A549 (cell line): Measurements from ENCODE around the gene KCTD15. TPM values are rescaled to one million over a fixed set of nuclear protein-coding genes. Genes with fewer than 3 reads are reported as not detected.

Source experiments
- ATAC-seq, 2 experiments: fragments of 200-7000 bp in 1 of 2; fragments of >200 bp in 1 of 2; cut with Nextera tagmentation in 1 of 2; cut with Tn5 transposase in 1 of 2; 3 replicates each; pipeline versions ENCODE4 v1.8.0 to v1.9.1; 2018 to 2020; ENCODE audit warnings: mild to moderate bottlenecking in 1 of 2, moderate library complexity in 1 of 2
- CTCF ChIA-PET: fragments of 300-600 bp; sonication (Branson Sonifier 250); formaldehyde crosslinking; extraction: SDS; loops from one replicate; lab custom pipeline; 2021; ENCODE audit warnings: antibody characterized with exemption, inconsistent platforms; lab: Yijun Ruan, JAX
- POLR2A ChIA-PET: fragments of 350-600 bp; formaldehyde crosslinking; extraction: SDS; loops from one replicate; lab custom pipeline; 2021; ENCODE audit warnings: antibody characterized with exemption, inconsistent platforms; lab: Yijun Ruan, JAX
- DNase-seq, 2 experiments: peaks; one replicate each; pipeline versions ENCODE4 v3.0.0 to v3.0.0-alpha.2; 2011 to 2016; ENCODE audit warnings: low read depth in 1 of 2, low spot score in 1 of 2
- FAIRE-seq: peaks from 2 replicates; lab custom pipeline; 2011; peaks lifted over from hg19 to GRCh38; lab: Jason Lieb, UNC
- H3K27ac ChIP-seq, 2 experiments: fragments of >200 bp; sonication (Bioruptor Twin); formaldehyde crosslinking; 3 replicates each; pipeline ENCODE4 v1.5.1; 2016 to 2017
- H3K4me1 ChIP-seq: fragments of >200 bp; sonication (Bioruptor Twin); formaldehyde crosslinking; 3 replicates; pipeline ENCODE4 v1.6.1; 2016
- H3K4me2 ChIP-seq: fragments of >200 bp; sonication (Bioruptor Twin); formaldehyde crosslinking; 3 replicates; pipeline ENCODE4 v1.6.1; 2016
- H3K4me3 ChIP-seq: fragments of >200 bp; sonication (Bioruptor Twin); formaldehyde crosslinking; 3 replicates; pipeline ENCODE4 v1.5.1; 2016
- H3K9me3 ChIP-seq: fragments of >200 bp; sonication (Bioruptor Twin); formaldehyde crosslinking; 3 replicates; pipeline ENCODE4 v1.6.1; 2016
- BHLHE40 ChIP-seq: IDR thresholded peaks from 2 replicates; pipeline ENCODE4 v1.6.1; 2012; ENCODE audit warnings: low read depth, low read length, inconsistent platforms
- CBX2 ChIP-seq: fragments of 200-600 bp; sonication (generic); IDR thresholded peaks from 2 replicates; pipeline ENCODE4 v1.6.1; 2016; ENCODE audit warnings: low read depth, mild to moderate bottlenecking, borderline replicate concordance
- CBX8 ChIP-seq: fragments of 200-600 bp; sonication (generic); IDR thresholded peaks from 2 replicates; pipeline ENCODE4 v1.6.1; 2016
- ESRRA ChIP-seq: fragments of 150-350 bp; IDR thresholded peaks from 2 replicates; pipeline ENCODE4 v1.6.1; 2014; ENCODE audit warnings: mild to moderate bottlenecking, low read length, borderline replicate concordance
- HOXB5 ChIP-seq: fragments of 250-450 bp; sonication (Bioruptor Pico); IDR thresholded peaks from 2 replicates; pipeline ENCODE4 v1.5.0; 2020; ENCODE audit warnings: mild to moderate bottlenecking, moderate library complexity
- JUN ChIP-seq, 2 experiments: fragments of >200 bp; sonication (Bioruptor Twin); formaldehyde crosslinking; IDR thresholded peaks; 2 replicates in 1 of 2; 3 replicates in 1 of 2; pipeline ENCODE4 v1.6.1; 2016 to 2017
- JUNB ChIP-seq: fragments of >200 bp; sonication (Bioruptor Twin); formaldehyde crosslinking; IDR thresholded peaks from 2 replicates; pipeline ENCODE4 v1.6.1; 2016
- MAFK ChIP-seq: fragments of 450-650 bp; IDR thresholded peaks from 2 replicates; pipeline ENCODE4 v1.6.1; 2014; ENCODE audit not compliant: partially characterized antibody
- POLR2AphosphoS2 ChIP-seq: conservative IDR thresholded peaks from 2 replicates; pipeline ENCODE4 v1.6.1; 2012; ENCODE audit warnings: low read length, improper control_type of control experiment, inconsistent platforms
- WGBS: methylation state at CpG from one replicate; pipeline ENCODE4 v1.1.6; 2017; ENCODE audit errors: missing lambda C conversion rate; 5-methylcytosine and 5-hydroxymethylcytosine counted together
- polyA plus RNA-seq, 4 experiments: library from polyadenylated mRNA; depleted of rRNA in 3 of 4; stranded (reverse); fragments of >200 nt; fragmentation: RNase III in 1 of 4; extraction: RNeasy Plus Mini Kit Qiagen cat#74134 plus additional on column Dnase treatment in 1 of 4; gene quantifications; 2 replicates in 3 of 4; 3 replicates in 1 of 4; pipeline ENCODE4 v1.2.3, GENCODE V29; 2011 to 2017
- TF ChIP-seq, protein P1 (sequence below): fragments of 250-450 bp; sonication (Bioruptor Pico); IDR thresholded peaks from 2 replicates; pipeline ENCODE4 v1.5.0; 2020; ENCODE audit warnings: low read depth, mild to moderate bottlenecking, moderate library complexity
- TF ChIP-seq, protein P2 (sequence below): IDR thresholded peaks from 2 replicates; pipeline ENCODE4 v1.6.1; 2012
- TF ChIP-seq, protein P3 (sequence below): IDR thresholded peaks from 2 replicates; pipeline ENCODE4 v1.6.1; 2012; ENCODE audit warnings: low read depth, borderline replicate concordance
- TF ChIP-seq, protein P4 (sequence below): fragments of 200-600 bp; sonication (generic); IDR thresholded peaks from 2 replicates; pipeline ENCODE4 v1.6.1; 2016; ENCODE audit warnings: antibody characterized with exemption, mild to moderate bottlenecking, moderate library complexity

The KCTD15 gene
- polyA plus RNA-seq, 2 of the 4 experiments (the other 2 are of a cell fraction), result 54.0 to 56.5 TPM

DNA sequence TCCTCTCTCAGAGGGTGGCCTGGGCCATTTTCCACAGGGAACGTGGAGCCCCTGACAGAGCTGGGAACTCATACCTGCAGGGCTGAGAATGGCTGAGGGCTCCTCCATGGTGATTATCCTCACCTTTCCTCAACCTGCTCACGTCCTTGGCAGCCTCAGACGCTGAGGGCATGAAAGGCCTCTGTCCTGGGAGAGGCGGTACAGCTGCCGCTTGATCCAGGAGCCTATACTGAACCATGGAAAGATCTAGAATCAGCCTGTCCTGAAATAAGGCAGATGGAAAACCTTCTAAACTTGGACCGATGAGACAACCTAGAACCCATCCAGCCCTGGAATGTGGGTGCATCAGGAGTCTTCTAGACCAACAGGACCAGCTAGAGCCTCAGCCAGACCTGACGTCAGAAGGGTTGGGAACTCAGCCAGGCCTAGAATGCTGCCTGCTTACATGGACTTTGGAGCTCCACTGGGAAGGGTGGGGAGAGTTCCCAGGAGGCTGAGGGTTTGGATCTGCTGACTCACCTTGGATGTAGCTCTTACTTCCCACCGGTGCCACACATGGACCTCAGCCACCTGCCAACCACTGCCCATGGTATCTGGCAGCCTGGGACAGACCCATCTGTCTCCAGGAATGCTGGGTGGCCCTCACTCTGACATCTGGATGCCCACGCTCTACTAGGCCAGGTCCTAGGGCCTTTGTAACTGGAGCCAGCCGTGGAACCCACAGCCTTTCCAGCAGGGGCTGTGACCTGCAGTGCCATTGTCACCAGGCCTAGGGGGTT, 7.5 kb downstream of the KCTD15 start (continued):
- TF ChIP-seq, protein P1, sequence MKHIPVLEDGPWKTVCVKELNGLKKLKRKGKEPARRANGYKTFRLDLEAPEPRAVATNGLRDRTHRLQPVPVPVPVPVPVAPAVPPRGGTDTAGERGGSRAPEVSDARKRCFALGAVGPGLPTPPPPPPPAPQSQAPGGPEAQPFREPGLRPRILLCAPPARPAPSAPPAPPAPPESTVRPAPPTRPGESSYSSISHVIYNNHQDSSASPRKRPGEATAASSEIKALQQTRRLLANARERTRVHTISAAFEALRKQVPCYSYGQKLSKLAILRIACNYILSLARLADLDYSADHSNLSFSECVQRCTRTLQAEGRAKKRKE (CRISPR knock-in tag), result peak; percentile 62; the same call in 1 of the 2 replicates
- TF ChIP-seq ESRRA (no peak), CBX8 (no peak), CBX2 (no peak), MAFK (peak; percentile 99), POLR2AphosphoS2 (no peak), HOXB5 (CRISPR knock-in tag) (peak; percentile 91), JUNB (no peak)
- TF ChIP-seq, protein P2, sequence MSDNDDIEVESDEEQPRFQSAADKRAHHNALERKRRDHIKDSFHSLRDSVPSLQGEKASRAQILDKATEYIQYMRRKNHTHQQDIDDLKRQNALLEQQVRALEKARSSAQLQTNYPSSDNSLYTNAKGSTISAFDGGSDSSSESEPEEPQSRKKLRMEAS, result no peak; the same call in none of the 2 replicates
- TF ChIP-seq, protein P3, sequence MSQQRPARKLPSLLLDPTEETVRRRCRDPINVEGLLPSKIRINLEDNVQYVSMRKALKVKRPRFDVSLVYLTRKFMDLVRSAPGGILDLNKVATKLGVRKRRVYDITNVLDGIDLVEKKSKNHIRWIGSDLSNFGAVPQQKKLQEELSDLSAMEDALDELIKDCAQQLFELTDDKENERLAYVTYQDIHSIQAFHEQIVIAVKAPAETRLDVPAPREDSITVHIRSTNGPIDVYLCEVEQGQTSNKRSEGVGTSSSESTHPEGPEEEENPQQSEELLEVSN, result no peak

GRCh38 chr19:33805313-33805712, 8.6 kb downstream of the KCTD15 start:
- ChIA-PET CTCF (interaction anchor here (0.6 to 5.0 kb wide), 9 partner anchors 11 to 671 kb away, joined by 3 to 48 read pairs (median 9); no protein-coding TSS in a partner anchor), POLR2A (interaction anchor here (1.0 kb wide), 1 partner anchor 329 kb away, joined by 3 read pairs; no protein-coding TSS in a partner anchor)
- Histone ChIP-seq H3K4me2 (peak overlapping the region; percentile 57; the same call in 2 of the 3 replicates), H3K4me1 (peaks cover 82% of the 10 kb centered on the region), H3K9me3 (no peaks in the 10 kb centered on the region), H3K27ac (peak overlapping the region; percentile 88 to 90), H3K4me3 (no peak overlapping the region)
- DNase-seq (no peak), ATAC-seq (no peak), FAIRE-seq (no peak)
- WGBS, result 94% methylated on average over 3 of the region's 3 CpGs
- TF ChIP-seq JUN (IDR thresholded peaks at IDR 0.05), result 0 out of 5 replicates have a peak, but pooled peaks of 1 of the 2 experiments have one; percentile 24
- TF ChIP-seq BHLHE40, result no peak

- TF ChIP-seq, protein P4, sequence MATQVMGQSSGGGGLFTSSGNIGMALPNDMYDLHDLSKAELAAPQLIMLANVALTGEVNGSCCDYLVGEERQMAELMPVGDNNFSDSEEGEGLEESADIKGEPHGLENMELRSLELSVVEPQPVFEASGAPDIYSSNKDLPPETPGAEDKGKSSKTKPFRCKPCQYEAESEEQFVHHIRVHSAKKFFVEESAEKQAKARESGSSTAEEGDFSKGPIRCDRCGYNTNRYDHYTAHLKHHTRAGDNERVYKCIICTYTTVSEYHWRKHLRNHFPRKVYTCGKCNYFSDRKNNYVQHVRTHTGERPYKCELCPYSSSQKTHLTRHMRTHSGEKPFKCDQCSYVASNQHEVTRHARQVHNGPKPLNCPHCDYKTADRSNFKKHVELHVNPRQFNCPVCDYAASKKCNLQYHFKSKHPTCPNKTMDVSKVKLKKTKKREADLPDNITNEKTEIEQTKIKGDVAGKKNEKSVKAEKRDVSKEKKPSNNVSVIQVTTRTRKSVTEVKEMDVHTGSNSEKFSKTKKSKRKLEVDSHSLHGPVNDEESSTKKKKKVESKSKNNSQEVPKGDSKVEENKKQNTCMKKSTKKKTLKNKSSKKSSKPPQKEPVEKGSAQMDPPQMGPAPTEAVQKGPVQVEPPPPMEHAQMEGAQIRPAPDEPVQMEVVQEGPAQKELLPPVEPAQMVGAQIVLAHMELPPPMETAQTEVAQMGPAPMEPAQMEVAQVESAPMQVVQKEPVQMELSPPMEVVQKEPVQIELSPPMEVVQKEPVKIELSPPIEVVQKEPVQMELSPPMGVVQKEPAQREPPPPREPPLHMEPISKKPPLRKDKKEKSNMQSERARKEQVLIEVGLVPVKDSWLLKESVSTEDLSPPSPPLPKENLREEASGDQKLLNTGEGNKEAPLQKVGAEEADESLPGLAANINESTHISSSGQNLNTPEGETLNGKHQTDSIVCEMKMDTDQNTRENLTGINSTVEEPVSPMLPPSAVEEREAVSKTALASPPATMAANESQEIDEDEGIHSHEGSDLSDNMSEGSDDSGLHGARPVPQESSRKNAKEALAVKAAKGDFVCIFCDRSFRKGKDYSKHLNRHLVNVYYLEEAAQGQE, result no peak
- TF ChIP-seq JUN (IDR thresholded peaks at IDR 0.05), result 0 out of 5 replicates have a peak, but pooled peaks of 1 of the 2 experiments have one; percentile 19
- TF ChIP-seq CBX8, result no peak
- TF ChIP-seq, all 56 proteins: peak for 1
- ATAC-seq, result no peak
- H3K27ac ChIP-seq, result peak overlapping the region; percentile 88 to 90
- H3K4me2 ChIP-seq, result no peak overlapping the region; the same call in 2 of the 3 replicates
- peak; percentile 32 for FAIRE-seq
- H3K4me3 ChIP-seq, result no peak overlapping the region
- ChIA-PET CTCF (interaction anchor here (0.6 to 7.7 kb wide), 9 partner anchors 10 to 839 kb away, joined by 3 to 66 read pairs (median 9); partner anchors contain the start of gene KCTD15), POLR2A (no interaction called here)
- peaks cover 82% of the 10 kb centered on the region for H3K4me1 ChIP-seq
- H3K9me3 ChIP-seq, result no peaks in the 10 kb centered on the region
- WGBS, result 91% methylated on average over 9 of the region's 9 CpGs
- DNase-seq, result no peak
Observed at GRCh38 chr19:33805840-33806433, 9.3 kb downstream of the KCTD15 start.
